HG02870 (cell line): Measurements from ENCODE around the gene CELF6.

Source experiments
- ATAC-seq: cut with Tn5 transposase; IDR thresholded peaks from one replicate; pipeline ENCODE4 v1.9.1; 2021; ENCODE audit warnings: mild to moderate bottlenecking, moderate library complexity; ENCODE audit not compliant: unreplicated experiment

The CELF6 gene

GRCh38 chr15:72319985-72320671 is at the start of gene CELF6:
TSS of gene CELF6 (minus strand) at chr15:72320157. CDS start at chr15:72319874, 283 bp downstream.
- ATAC-seq: peak; percentile 66

DNA sequence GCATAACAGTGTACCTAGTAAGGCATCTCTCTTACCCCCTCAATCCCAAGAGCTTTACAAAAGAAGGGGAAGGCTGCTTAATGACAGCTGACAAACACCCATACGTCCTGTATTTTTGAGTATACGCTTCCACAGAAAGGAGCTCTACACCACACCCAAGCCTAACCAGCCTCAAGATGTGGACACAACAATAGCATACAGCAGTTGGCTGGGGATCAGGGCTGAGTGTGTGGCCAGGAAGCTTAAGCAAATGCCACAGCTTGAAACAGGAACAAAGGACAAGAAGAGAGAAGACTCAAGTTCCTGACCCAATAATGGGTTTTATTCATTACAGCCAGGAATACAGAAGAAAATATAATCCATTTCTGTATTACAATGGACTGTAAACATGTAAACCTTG is 48.9 kb upstream of the CELF6 start:
- no peak for ATAC-seq

DNA sequence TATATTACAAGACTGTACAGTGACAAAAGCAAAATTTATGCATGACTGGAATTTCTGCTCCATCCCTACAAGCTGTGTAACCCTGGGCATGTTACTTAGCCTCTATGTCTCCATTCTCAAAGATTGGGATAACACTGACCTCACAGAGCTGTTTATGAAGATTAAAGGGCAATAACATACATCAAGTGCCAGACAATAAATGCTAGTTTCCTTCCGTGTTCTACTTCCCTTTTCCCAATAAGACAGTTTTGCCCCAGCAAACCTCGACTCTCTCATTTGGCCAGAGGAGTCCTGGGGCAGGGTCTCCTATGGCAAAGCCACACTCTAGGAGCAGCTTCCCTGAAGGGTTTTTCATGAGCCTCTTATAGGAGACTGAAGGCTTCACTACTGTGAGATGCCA is 48.4 kb upstream of the CELF6 start:
- no peak for ATAC-seq

- peak; percentile 93 for ATAC-seq
Measured at GRCh38 chr15:72365844-72366243, 45.9 kb upstream of the CELF6 start.

DNA sequence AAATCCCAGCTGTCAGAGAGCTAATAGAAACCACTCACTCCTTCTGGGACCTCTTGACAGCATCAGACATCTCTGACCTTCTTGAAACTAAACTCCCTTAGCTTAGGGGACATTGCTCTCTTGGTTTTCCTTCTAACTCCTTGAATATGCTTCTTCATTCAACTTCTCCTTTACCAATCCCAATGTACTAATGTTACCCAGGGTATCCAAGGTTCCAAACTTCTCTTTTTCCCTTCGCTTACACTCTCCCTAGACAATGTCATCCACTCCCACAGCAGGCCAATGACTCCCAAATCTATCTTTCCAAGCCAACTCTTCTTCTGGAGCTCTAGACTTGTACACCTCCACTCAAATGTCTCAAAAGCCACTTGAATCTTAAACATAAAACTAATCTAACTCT is 41.2 kb upstream of the CELF6 start:
- no peak for ATAC-seq

- ATAC-seq: no peak
Measured at GRCh38 chr15:72358650-72359171, 38.8 kb upstream of the CELF6 start.

GRCh38 chr15:72358121-72358520 is 38.2 kb upstream of the CELF6 start:
- ATAC-seq: no peak

GRCh38 chr15:72354496-72354895 is 34.5 kb upstream of the CELF6 start:
- ATAC-seq: no peak

DNA sequence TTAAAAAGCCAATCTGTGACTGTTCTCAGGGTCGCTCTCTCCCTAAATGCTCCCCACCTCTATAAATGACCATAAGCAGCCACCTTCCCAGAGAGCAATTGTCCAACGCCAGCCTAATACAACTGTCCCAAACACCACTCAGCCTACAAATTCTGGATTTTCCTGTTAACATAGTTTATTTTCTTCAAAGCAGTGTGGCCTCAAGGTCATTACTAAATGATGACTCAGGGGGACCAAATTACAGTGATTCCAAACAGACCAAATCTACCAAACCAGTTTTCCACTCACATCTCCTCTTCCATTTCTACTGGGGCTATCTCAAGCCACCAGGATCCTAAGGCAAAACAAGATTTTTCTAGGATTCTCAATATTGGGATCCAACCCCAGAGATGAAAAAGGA is 33.3 kb upstream of the CELF6 start:
- no peak for ATAC-seq

- ATAC-seq: no peak
Measured at GRCh38 chr15:72345806-72346205, 25.8 kb upstream of the CELF6 start.

GRCh38 chr15:72345280-72345679 is 25.3 kb upstream of the CELF6 start:
- ATAC-seq: no peak

DNA sequence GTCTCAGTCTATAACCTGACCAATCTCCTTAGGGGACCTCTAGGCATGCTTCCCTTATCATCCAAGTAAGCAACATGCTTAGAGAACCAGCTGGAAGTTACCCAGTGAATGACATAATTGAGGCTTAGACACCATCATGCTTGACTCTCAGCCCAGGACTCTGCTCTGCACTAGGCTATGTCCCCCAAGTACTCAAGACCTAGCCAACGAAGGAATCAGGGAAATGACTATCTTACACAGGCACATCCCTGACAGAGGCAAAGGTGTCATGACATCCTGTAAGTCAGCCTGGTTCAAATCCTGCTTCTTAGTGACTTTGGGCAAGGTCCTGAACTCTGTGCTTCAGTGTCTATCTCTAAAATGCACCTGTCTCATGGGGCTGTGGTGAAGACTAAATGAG is 24.6 kb upstream of the CELF6 start:
- no peak for ATAC-seq

DNA sequence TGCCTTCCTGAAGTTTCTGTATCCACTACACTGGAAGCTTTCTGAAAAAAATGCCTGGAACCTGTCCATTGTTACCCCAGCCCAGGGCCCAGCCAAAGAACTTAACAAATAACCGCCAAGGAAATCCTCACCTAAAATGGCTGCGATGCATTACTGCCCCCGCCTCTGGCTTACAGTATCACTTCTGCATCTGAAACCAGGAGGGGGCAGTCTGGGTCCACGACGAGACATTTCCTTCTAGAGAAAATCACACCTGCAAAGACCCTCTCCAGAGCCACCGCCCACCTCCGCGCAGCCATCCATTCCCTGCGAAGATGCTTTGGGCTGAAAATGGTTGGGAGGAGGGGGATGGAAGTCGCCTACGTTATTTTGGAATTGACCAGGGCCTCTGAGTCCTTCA is 22.4 kb upstream of the CELF6 start:
- ATAC-seq: no peak

DNA sequence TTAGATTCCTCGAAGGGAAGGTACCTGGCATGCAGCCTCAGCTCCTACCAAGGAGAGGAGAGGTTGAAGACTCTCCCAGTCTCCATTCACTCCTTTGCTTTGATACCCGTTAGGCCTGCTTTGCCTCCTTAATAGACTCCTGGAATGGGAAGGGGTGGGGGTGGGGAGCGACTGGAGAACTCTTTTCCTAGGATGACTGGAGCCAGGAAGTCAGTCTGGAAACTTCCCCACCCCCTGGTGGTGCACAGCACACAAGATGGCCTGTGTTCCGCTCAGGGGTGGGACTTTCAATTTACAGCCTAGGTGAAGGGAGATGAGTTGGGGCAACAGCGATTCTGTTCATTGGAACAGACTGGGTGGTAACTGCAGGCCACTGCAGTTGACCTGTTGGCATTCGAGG is 21.4 kb upstream of the CELF6 start:
- ATAC-seq: no peak

DNA sequence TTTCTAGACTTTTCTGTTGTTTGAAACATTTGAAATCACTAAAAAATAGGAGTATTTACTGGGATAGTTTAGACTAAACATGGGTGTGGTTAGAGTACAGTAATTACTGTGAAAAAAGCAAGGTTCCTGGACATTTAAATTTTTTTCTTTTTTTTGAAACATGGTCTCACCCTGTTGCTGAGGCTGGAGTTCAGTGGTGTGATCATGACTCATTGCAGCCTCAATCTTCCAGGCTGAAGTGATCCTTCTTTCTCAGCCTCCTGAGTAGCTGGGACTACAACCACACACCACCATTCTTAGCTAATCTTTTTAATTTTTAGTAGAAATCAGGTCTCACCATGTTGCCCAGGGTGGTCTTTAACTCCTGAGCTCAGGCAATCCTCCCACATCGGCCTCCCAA is 20.4 kb upstream of the CELF6 start:
- no peak for ATAC-seq

- ATAC-seq: no peak
Measured at GRCh38 chr15:72339777-72340177, 19.8 kb upstream of the CELF6 start.

GRCh38 chr15:72338617-72339321 is 18.8 kb upstream of the CELF6 start:
- no peak for ATAC-seq

GRCh38 chr15:72338148-72338547 is 18.2 kb upstream of the CELF6 start:
- ATAC-seq: no peak

DNA sequence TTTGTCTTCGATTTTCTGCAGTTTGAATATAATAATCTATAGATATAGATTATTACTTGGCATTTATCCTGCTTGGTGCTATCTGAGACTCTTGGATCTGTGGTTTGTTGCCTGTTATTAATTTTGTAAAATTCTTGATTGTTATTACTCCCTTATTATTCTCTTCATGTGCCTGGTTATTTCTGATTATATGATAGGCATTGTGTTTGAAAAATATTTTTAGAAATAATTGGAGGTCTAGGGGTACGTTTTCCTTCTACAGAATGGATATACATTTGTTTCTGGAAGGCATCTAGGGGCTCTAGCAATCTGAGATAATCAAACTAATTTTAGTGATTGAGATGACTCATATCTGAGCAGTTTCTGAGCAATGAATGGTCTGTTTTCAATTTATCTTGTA is 14.9 kb upstream of the CELF6 start:
- ATAC-seq: no peak

- no peak for ATAC-seq
Measured at GRCh38 chr15:72331021-72331420, 11.1 kb upstream of the CELF6 start.

- no peak for ATAC-seq
Measured at GRCh38 chr15:72323752-72324151, 3.8 kb upstream of the CELF6 start.

DNA sequence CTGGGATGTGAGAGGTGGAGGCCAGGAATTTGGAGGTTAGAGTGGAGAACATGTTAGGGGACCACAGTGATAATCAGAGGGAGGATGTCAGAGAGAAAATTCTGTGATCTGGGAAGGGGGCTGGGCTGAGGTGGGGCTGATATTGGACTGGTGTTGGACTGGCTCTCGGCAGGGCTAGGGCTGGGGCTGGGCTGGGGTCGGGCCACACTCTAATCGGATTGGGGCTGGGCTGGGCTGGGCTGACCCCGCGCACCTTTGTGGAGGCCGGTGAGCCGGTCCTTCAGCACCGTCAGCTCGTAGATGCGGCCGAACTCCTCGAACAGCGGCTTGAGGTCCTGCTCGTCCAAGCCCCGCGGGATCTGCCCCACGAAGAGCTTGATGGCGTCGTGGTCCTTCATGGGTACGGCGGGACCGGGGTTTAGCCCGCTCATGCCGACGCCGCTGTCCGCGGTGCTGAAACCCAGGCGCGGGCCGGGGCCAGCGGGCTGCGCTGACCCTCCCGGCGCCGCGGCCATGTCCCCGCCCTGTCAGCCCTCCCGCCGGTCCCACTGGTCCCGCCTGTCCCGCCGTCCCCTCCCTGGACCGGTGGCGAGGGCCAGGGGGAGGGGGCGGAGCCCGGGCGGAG is 485 bp downstream of the CELF6 start:
- ATAC-seq: peak; percentile 26
